Right renal pelvis (tissue), 4 donors: Measurements from ENCODE around the gene PPP3CA. TPM values are rescaled to one million over a fixed set of nuclear protein-coding genes. Genes with fewer than 3 reads are reported as not detected.

Experiments
- DNase-seq, 4 donors: peaks; one replicate each; pipeline ENCODE4 v3.0.0-alpha.2; 2013; ENCODE audit warnings: low read depth in 4 of 4, low spot score in 3 of 4, missing footprints in 1 of 4
- polyA plus RNA-seq, 4 donors: library from polyadenylated mRNA; unstranded; fragments of 120-200 nt; gene quantifications; one replicate each; pipeline ENCODE4 v1.2.1, GENCODE V29; 2013; ENCODE audit not compliant: insufficient read length in 4 of 4

PPP3CA gene
- polyA plus RNA-seq, 4 donors: 38.4 to 51.1 (median 45.5) TPM

- no peak for DNase-seq
Observed at GRCh38 chr4:101218894-101219293, 128.4 kb downstream of the PPP3CA start.

DNA sequence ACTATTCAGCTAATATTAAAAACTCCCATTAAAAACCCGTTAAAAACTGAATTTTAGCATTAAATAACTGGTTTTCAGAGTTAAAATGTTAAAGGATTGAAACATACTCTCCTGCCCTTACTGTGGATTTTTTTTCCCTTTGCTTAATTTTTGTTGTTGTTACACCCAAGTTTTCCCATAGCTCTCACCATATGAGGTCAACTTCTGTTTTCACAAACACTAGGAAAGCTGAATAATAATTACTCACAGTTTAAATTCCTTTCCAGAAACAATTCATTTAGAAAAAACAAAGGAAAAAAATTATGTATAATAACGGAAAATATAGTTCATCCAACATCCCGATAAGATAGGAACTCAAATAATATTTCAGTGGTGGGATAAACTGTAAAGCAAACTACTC lies 129.0 kb downstream of the PPP3CA start:
- no peak for DNase-seq

GRCh38 chr4:101217353-101218031 lies 129.8 kb downstream of the PPP3CA start:
- no peak for DNase-seq

DNA sequence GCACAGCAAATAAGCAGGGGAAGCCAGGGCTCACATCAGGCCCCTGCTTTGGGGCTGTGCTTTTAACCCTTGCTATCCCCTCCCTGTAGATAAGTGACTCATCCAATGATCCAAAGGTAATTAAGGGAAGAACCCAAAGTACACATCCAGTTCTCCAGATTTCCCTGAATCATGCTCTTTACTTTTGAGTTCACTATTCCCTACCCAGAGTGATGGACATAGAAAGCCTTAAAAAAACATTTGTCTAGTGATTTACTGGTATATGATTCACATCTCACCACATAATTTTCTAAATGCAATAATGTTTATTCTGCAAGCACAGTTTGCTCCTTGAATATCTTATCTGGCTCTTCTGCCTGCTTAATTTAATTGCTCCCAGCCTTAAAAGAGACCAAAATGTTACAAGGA lies 136.2 kb downstream of the PPP3CA start:
- no peak for DNase-seq

GRCh38 chr4:101210331-101210730 lies 137.0 kb downstream of the PPP3CA start:
- DNase-seq: no peak

DNA sequence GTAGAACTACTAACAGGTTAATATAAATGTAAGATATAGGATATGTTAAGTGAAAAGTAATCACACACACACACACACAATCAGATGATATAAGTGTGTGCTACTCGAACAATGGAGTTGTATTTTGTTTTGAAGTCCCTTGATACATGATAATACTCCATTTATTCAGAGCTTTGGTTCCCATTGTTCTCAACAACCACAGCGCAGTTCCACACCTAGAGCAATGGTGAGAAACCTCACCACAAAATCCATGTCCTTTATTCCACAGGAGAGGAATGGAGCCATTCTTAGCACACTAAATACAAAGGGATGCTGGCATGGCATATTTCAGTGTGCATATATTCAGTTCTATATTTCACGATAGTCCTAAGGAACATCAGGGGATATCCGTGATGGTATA lies 139.2 kb downstream of the PPP3CA start:
- no peak for DNase-seq

DNA sequence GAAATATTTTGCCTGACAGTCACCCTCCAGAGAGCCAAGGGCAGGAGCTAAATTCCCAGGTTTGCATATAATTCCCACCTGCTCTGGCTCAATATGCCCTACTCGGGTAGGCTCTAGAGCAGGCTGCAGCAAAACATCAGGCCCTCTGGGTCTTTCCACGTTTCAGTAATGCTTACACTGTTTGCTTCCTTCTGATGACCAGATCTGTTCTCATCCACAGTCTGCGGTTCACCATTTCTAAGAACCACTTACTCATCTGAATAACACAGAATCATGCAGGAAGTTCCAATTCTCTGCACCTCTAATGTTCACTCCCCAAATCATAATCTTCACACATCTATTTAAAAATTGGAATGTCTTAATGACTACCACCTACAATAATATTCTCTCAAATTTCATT lies 141.4 kb downstream of the PPP3CA start:
- DNase-seq: no peak

DNA sequence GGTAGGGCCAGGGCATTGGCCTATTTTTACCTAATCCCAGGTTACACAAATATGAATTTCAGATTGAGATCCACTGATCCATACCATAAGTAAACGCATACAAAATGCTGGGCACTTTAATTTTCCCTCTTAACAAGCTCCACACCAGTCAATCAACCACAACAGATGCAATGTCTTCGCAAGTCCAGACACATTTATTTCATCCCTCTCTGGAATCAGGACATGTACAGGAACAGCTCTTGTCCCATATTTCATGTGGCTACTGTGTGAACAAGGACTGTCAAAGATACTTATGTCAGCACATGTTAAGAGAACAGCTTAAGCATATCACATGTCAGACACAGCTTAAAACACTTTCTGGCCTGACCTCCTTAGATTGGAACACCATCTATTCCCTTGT lies 145.9 kb downstream of the PPP3CA start:
- no peak for DNase-seq

GRCh38 chr4:101200561-101200960 lies 146.8 kb downstream of the PPP3CA start:
- no peak for DNase-seq

- DNase-seq: no peak
Observed at GRCh38 chr4:101199507-101200285, 147.6 kb downstream of the PPP3CA start.

DNA sequence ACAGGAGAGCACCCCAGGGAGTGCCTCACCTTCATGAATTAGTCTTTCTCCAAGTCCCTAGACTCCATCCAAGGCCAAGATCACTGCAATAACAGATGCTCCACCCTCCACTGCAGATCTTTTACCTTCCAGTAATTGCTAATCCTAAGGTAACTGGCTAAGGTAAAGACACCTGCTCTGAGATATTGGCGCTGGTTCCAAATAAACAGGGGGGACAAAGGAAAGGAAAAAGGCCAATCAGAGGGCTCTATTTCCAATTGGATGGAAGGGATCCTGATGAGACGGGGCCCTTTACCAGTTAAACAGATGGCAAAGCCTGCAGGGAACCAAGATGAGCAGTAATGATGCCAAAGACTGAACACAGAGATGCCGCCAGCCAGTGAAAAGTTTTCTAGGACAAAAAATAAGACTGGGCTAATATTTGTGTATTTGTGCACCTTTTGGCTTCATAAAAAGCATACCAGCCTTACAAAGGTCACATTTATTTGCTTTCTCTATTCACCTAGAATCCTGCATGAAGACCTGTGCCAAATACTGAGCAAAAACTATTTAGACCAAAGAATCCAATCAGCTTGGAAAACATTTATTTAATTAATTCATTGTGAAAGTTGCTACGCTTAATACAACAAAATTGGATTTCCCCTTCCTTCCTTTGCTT lies 148.5 kb downstream of the PPP3CA start:
- no peak for DNase-seq

GRCh38 chr4:101197350-101197749 lies 150.0 kb downstream of the PPP3CA start:
- no peak for DNase-seq

DNA sequence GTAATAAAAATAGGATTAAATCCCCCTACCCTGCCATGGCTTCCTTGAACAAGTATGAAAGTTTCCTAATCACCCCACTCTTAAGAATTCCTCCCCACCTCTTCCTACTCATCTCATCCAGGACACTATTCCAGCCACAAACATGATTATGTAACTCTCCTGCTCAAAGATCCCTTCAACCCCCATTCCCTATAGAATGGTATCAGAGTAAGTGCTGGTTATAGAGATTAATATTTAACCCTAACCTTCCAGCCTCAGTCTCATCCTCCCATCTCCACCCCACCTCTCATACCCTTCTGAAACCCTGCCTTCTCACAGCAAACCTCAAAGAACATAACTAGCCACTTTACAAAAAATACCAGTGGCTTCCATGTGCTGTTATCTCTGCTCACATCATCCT lies 155.1 kb downstream of the PPP3CA start:
- no peak for DNase-seq

DNA sequence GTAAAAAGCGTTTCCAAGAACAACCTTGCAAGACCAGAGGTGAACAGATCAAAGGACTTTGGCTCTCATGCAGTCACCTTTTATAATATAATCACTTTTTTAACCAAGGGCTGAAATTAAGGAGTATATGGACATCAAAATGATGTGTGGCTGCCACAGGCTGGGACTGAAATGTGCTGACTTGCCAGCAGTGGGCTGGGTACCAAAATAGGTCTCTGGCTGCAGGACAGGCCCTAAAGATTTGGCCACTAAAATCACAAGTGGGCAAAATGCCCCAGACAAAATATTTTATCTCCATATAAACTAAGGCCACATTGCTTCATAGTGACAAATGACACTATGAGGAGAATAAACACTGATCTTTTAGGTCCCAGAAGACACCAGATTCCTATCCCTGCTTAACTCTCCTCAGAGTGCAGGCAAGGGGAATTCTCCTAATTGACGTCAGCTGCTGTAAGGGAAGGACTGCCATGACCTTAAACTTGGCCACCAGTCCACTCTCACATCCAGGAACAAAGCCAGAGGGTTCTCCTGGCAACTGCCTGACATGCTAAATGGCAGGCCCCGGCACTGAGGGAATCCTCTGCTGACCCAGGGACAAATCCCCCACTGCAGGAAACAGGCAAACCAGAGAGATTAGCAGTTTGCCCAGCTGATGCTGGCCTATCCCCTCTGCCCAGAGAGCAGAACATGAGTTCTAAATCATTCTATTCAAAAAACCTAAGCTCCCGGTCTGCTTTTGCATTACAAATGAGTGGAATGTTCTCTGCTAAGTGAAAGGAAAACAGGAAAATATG lies 155.8 kb downstream of the PPP3CA start:
- DNase-seq: peak in 2 of 4 donors; percentile 23 to 29

DNA sequence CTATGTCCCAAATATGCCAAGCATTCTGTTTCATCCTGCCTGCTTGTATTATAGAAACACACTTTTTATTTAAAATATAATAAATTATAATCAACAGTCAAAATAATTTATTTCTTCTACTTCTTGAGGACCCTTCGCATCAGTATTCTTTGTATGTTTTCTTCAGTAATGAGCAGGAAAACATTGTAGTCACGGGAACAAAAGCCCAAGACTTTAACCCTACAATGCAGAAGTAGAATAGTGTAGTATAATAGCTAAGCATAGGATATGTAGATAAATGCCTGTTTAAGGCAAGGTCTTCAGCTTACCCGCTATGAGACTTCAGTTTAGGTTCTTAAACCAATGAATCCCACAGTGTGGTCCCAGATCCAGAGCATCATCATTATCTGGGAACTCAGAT lies 156.6 kb downstream of the PPP3CA start:
- DNase-seq: no peak

DNA sequence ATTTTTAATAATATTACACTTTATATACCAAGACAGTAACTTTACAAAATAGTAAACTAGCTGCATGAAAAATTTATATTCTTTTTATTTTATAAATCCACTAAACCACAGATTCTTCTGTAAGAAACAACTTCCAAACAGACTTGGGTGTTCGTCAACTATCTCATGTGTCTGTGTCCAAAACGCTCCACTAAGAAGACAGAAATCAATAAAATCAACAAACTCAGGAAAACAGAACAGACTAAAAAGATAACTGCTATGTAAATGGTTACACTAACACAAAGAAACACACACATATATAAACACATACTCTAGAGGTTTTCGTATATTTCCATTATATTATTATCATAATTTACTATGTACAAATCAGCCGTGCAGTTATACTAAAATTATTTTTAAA lies 158.4 kb downstream of the PPP3CA start:
- DNase-seq: no peak

- DNase-seq: no peak
Observed at GRCh38 chr4:101187841-101188240, 159.5 kb downstream of the PPP3CA start.

- DNase-seq: no peak
Observed at GRCh38 chr4:101186567-101187184, 160.7 kb downstream of the PPP3CA start.

GRCh38 chr4:101184668-101185067 lies 162.7 kb downstream of the PPP3CA start:
- no peak for DNase-seq

DNA sequence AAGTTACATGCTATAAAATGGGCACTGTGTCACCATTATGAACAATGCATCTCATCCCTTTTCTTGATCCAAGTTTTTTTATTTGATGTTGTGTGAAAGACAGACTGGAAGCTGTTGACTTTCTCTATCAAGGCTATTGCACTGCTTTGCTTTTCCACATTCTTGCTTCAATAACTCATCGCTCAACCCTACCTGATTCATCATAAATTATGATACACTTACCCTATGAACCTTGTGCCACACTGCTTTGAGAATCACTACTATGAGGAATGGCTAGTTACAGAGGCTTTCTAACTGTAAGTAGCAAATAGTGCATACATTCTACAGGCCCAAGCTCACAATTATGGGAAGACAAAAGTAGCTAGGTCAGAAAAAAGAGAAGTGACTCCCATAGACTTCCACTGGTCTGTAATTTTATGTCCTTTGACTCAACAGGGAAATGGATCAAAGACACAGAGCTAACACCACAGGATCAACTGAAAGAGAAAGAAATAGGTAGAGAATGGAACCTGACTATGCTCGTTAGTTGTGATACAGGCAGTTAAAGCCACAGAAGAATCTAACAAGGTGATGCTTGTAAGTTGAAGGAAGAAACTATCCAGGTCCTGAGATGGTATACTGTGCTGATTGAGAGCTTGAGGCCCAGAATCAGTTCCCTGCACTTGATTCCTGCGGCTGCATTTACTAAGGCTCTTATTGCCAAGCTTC lies 163.5 kb downstream of the PPP3CA start:
- no peak for DNase-seq
